AG04450 (cell line): ENCODE results near the gene PAK3. TPM values are rescaled to one million over a fixed set of nuclear protein-coding genes. Genes with fewer than 3 reads are reported as not detected.

Experiments used
- CTCF ChIA-PET: fragments of 300-600, 350-600 bp; formaldehyde crosslinking; extraction: SDS; loops from one replicate; lab custom pipeline; 2022; ENCODE audit warnings: antibody characterized with exemption, inconsistent platforms; lab: Charles Lee
- POLR2A ChIA-PET: fragments of 350-600 bp; formaldehyde crosslinking; extraction: SDS; loops from one replicate; lab custom pipeline; 2021; ENCODE audit warnings: antibody characterized with exemption, inconsistent platforms; lab: Yijun Ruan, JAX
- DNase-seq: peaks from one replicate; pipeline ENCODE4 v3.0.0-alpha.2; 2011; ENCODE audit warnings: low read depth, low spot score
- H3K27ac ChIP-seq: one replicate; pipeline ENCODE4 v1.5.1; 2012; ENCODE audit warnings: low read depth, low read length, control low read depth
- H3K27me3 ChIP-seq: one replicate; pipeline ENCODE4 v1.6.0; 2012; ENCODE audit warnings: low read length; ENCODE audit not compliant: control insufficient read depth, insufficient read depth
- H3K4me3 ChIP-seq: 2 replicates; pipeline ENCODE4 v1.5.1; 2011; ENCODE audit warnings: mild to moderate bottlenecking, low read depth, low read length, control low read depth
- H3K9me3 ChIP-seq: 2 replicates; pipeline ENCODE4 v1.5.1; 2012; ENCODE audit warnings: low read length; ENCODE audit not compliant: control insufficient read depth, insufficient read depth
- polyA plus RNA-seq: library from polyadenylated mRNA; depleted of rRNA; stranded (reverse); fragments of >200 nt; gene quantifications from 2 replicates; pipeline ENCODE4 v1.2.3, GENCODE V29; 2011
- TF ChIP-seq, protein P1 (sequence below): IDR thresholded peaks from 2 replicates; pipeline ENCODE4 v1.5.1; 2011; ENCODE audit warnings: low read depth, low read length, control low read depth, inconsistent platforms

PAK3 gene
- polyA plus RNA-seq, 1 experiment = 0.66 TPM

DNA sequence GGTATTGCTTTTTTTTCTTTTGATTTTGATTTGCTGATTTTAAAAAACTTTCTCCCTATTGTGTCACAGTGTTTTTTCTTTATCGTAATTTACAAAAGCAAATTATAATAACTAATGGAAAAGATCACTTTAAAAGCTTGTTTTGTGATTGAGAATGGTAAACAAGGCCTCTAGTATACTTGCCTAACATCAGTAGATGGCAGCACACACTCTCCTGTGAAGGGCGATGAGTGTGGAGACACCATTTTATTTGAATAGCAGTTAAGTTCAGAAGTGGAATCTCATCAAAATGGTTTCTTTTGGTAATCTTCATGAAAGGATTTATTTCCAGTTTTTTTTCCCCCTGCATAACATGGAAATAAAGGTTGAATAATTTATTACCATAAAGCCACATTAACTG, 72.3 kb downstream of the PAK3 start:
- no peak for DNase-seq
- CTCF ChIA-PET = no interaction called here
- POLR2A ChIA-PET = no interaction called here

DNA sequence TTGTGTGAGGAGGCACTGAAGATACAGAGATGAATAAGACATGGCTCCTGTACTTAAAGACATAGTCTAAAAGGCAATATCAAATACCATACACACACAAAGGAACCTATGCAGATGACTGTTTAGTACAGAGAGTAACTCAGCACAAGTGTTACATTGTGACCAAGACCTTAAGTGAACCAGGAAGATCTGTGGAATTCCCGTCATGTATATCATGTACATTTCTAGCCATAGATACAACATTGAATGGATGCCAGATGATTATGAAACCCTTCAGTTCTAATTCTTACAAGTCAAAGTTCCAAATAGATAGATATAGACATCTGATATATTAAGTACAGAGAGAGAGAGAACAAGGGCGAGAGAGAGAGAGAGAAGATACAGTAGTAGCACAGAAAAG, 73.2 kb downstream of the PAK3 start:
- CTCF ChIA-PET = no interaction called here
- DNase-seq = no peak

More for the DNA sequence above, 72.3 kb downstream of the PAK3 start:
- TF ChIP-seq, protein P1, sequence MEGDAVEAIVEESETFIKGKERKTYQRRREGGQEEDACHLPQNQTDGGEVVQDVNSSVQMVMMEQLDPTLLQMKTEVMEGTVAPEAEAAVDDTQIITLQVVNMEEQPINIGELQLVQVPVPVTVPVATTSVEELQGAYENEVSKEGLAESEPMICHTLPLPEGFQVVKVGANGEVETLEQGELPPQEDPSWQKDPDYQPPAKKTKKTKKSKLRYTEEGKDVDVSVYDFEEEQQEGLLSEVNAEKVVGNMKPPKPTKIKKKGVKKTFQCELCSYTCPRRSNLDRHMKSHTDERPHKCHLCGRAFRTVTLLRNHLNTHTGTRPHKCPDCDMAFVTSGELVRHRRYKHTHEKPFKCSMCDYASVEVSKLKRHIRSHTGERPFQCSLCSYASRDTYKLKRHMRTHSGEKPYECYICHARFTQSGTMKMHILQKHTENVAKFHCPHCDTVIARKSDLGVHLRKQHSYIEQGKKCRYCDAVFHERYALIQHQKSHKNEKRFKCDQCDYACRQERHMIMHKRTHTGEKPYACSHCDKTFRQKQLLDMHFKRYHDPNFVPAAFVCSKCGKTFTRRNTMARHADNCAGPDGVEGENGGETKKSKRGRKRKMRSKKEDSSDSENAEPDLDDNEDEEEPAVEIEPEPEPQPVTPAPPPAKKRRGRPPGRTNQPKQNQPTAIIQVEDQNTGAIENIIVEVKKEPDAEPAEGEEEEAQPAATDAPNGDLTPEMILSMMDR = no peak
- Histone ChIP-seq H3K27ac (no peak overlapping the region), H3K9me3 (no peaks in the 10 kb centered on the region), H3K27me3 (no peaks in the 10 kb centered on the region), H3K4me3 (no peak overlapping the region)

DNA sequence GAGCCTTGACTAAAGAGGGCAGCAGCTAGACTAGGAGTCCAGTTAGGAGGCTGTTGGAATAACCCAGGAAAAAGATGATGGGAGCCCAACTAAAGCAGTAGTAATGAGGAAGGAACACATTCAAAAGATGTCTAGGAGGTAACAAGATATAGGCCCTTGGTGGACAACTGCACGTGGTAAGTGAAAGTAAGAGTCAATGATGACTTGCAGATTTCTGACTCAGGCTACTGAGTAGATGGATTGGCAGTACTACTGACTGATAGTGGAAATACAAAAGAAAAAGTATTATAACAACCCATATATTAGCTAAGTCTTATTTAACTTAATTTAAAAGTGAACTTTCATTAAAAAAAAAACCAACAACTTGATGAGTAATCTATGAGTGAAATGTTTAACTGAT, 74.0 kb downstream of the PAK3 start:
- no peaks in the 10 kb centered on the region for H3K9me3 ChIP-seq
- ChIA-PET CTCF (no interaction called here), POLR2A (no interaction called here)
- H3K27ac ChIP-seq = no peak overlapping the region
- TF ChIP-seq, protein P1 = no peak
- no peak overlapping the region for H3K4me3 ChIP-seq
- DNase-seq = no peak
- no peaks in the 10 kb centered on the region for H3K27me3 ChIP-seq

More for the DNA sequence above, 73.2 kb downstream of the PAK3 start:
- TF ChIP-seq, protein P1 = no peak
- Histone ChIP-seq H3K27me3 (no peaks in the 10 kb centered on the region), H3K4me3 (no peak overlapping the region), H3K27ac (no peak overlapping the region), H3K9me3 (no peaks in the 10 kb centered on the region)
- POLR2A ChIA-PET = no interaction called here

DNA sequence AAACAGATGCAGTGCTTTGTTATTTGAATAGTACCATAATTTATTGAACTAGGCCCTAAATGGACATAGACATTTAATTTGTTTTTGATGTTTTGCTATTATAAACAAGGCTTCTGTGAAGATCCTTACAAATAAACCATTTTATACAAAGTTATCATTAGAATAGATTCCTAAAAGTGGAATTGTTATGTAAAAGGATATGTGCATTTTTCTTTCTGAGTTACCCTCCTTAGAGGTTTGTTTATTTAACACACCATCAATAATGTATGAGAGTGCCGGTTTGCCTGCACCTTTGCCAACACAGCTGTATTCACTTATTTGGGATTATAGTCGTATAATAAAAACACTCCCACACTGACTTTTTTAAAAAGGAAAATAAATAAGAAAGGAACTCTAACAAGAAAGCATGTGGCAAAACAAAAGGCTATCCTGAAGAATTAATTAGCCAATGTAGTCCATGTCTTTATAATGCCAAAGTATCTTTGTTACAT, 84.8 kb downstream of the PAK3 start:
- ChIA-PET CTCF (interaction anchor here (0.6 kb wide), 1 partner anchor 66 kb away, joined by 3 read pairs; no protein-coding TSS in a partner anchor), POLR2A (no interaction called here)
- no peak for DNase-seq
- TF ChIP-seq, protein P1 = no peak
- H3K9me3 ChIP-seq = no peaks in the 10 kb centered on the region
- H3K4me3 ChIP-seq = no peak overlapping the region
- H3K27ac ChIP-seq = no peak overlapping the region
- H3K27me3 ChIP-seq = no peaks in the 10 kb centered on the region

DNA sequence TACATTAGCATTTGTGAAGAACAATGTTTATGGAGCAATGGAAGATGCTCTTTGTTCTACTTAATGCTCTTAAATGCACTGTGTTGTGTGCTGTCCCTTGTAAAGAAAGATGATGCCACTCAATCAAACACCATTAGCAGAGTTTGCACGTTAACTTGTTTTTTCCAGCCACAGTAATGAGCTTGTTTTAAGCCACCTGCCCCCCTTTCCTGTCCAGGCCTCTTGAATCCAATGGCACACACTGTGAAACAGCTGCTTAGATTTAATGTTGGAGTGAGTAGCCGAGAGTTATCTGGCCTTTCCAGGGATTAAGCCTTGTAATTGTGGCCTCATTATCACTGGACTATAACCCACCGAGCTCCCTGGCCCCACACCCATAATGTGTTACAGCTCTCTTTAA, 86.0 kb downstream of the PAK3 start:
- POLR2A ChIA-PET = no interaction called here
- TF ChIP-seq, protein P1 = no peak
- no peaks in the 10 kb centered on the region for H3K9me3 ChIP-seq
- no peak for DNase-seq
- H3K4me3 ChIP-seq = no peak overlapping the region
- H3K27me3 ChIP-seq = no peaks in the 10 kb centered on the region
- H3K27ac ChIP-seq = no peak overlapping the region
- CTCF ChIA-PET = no interaction called here
